Keratinocyte (primary cell): ENCODE data around the gene AMBRA1. TPM values are rescaled to one million over a fixed set of nuclear protein-coding genes. Genes with fewer than 3 reads are reported as not detected.

ENCODE experiments used
- DNase-seq: peaks from one replicate; pipeline ENCODE4 v3.0.0-alpha.2; 2011; ENCODE audit warnings: low read depth, missing footprints, low spot score
- FAIRE-seq: peaks from 2 replicates; lab custom pipeline; 2011; peaks lifted over from hg19 to GRCh38; lab: Jason Lieb, UNC
- H2AFZ ChIP-seq: 2 replicates; pipeline ENCODE4 v1.6.0; 2012; ENCODE audit warnings: low read length, control low read depth, inconsistent platforms; ENCODE audit not compliant: control insufficient read depth
- H3K27ac ChIP-seq: 2 replicates; pipeline ENCODE4 v1.5.1; 2011; ENCODE audit warnings: low read length; ENCODE audit not compliant: control insufficient read depth, insufficient read depth
- H3K27me3 ChIP-seq: 3 replicates; pipeline ENCODE4 v1.6.0; 2011; ENCODE audit warnings: low read length; ENCODE audit not compliant: control insufficient read depth, insufficient read depth; ENCODE audit errors: extremely low read depth
- H3K36me3 ChIP-seq, 2 experiments: 2 replicates in 1 of 2; 3 replicates in 1 of 2; pipeline ENCODE4 v1.5.1; 2011; ENCODE audit warnings: low read length in 2 of 2, mild to moderate bottlenecking in 1 of 2; ENCODE audit not compliant: control insufficient read depth in 2 of 2, insufficient read depth in 2 of 2; ENCODE audit errors: extremely low read depth in 1 of 2
- H3K4me1 ChIP-seq: 3 replicates; pipeline ENCODE4 v1.5.1; 2011; ENCODE audit warnings: low read length; ENCODE audit not compliant: control insufficient read depth, insufficient read depth; ENCODE audit errors: extremely low read depth
- H3K4me2 ChIP-seq: 3 replicates; pipeline ENCODE4 v1.6.0; 2011; ENCODE audit warnings: low read depth, low read length; ENCODE audit not compliant: control insufficient read depth, insufficient read depth; ENCODE audit errors: extremely low read depth
- H3K4me3 ChIP-seq, 3 experiments: fragments of 200-600 bp in 1 of 3; sonication (generic) in 1 of 3; 2 replicates in 2 of 3; 3 replicates in 1 of 3; pipeline ENCODE4 v1.5.1; 2011 to 2016; ENCODE audit warnings: low read length in 3 of 3, mild to moderate bottlenecking in 3 of 3, control low read depth in 2 of 3, inconsistent platforms in 1 of 3, low read depth in 1 of 3, mixed read lengths in 1 of 3, mixed run types in 1 of 3, moderate library complexity in 1 of 3; ENCODE audit not compliant: control insufficient read depth in 2 of 3, insufficient read depth in 2 of 3; ENCODE audit errors: extremely low read depth in 1 of 3
- H3K79me2 ChIP-seq: 2 replicates; pipeline ENCODE4 v1.6.0; 2012; ENCODE audit warnings: low read length; ENCODE audit not compliant: control insufficient read depth, insufficient read depth
- H3K9ac ChIP-seq: 3 replicates; pipeline ENCODE4 v1.6.0; 2011; ENCODE audit warnings: low read length; ENCODE audit not compliant: control insufficient read depth, insufficient read depth; ENCODE audit errors: extremely low read depth
- H3K9me1 ChIP-seq: 3 replicates; pipeline ENCODE4 v1.6.0; 2011; ENCODE audit warnings: low read length; ENCODE audit not compliant: control insufficient read depth, insufficient read depth; ENCODE audit errors: extremely low read depth
- H3K9me3 ChIP-seq: 2 replicates; pipeline ENCODE4 v1.5.1; 2012; ENCODE audit warnings: low read depth, low read length; ENCODE audit not compliant: control insufficient read depth
- H4K20me1 ChIP-seq: 3 replicates; pipeline ENCODE4 v1.6.0; 2011; ENCODE audit warnings: low read length; ENCODE audit not compliant: control insufficient read depth, insufficient read depth; ENCODE audit errors: extremely low read depth
- CTCF ChIP-seq, 3 experiments: IDR thresholded peaks in 1 of 3; conservative IDR thresholded peaks in 1 of 3; optimal IDR thresholded peaks in 1 of 3; 2 replicates in 2 of 3; 3 replicates in 1 of 3; pipeline versions ENCODE3 to v1.5.1; 2011; ENCODE audit warnings: low read length in 3 of 3, mild to moderate bottlenecking in 3 of 3, moderate library complexity in 2 of 3, control low read depth in 1 of 3, inconsistent platforms in 1 of 3; ENCODE audit not compliant: insufficient read depth in 2 of 3; ENCODE audit errors: extremely low read depth in 1 of 3
- EZH2 ChIP-seq: IDR thresholded peaks from one replicate; pipeline ENCODE4 v1.6.1; 2012; ENCODE audit warnings: inconsistent platforms, mild to moderate bottlenecking, low read length, moderate library complexity
- dilution Hi-C: fragments of 300-500 bp; cut with MboI; formaldehyde crosslinking; loops from one replicate; pipeline ENCODE4 v1.7.0; 2020; ENCODE audit warnings: low sequenced_read_pairs; ENCODE audit not compliant: extremely low pct_ligation_motif_present
- polyA plus RNA-seq, 5 experiments: library from polyadenylated mRNA; depleted of rRNA in 3 of 5; stranded (reverse) in 3 of 5; stranded (forward) in 1 of 5; unstranded in 1 of 5; fragments of >200 nt; gene quantifications; 1 replicate in 1 of 5; 2 replicates in 3 of 5; 3 replicates in 1 of 5; pipeline versions ENCODE4 v1.2.1 to v1.2.3, GENCODE V29; 2011 to 2012; ENCODE audit warnings: missing spikeins in 2 of 5, low read depth in 1 of 5, low replicate concordance in 1 of 5

Gene AMBRA1
- polyA plus RNA-seq, 1 donor (not counting 4 experiments of a cell fraction or from before 2014, with no cell fraction given): 10.5 TPM

- TF ChIP-seq CTCF (optimal IDR thresholded peaks at IDR 0.05 in 1 of 3, IDR thresholded peaks at IDR 0.05 in 1 of 3, conservative IDR thresholded peaks at IDR 0.05 in 1 of 3; ENCODE audit: extremely low read depth in 1 of 3, insufficient read depth in 2 of 3, low read length in 3 of 3): no peak
- no peak for TF ChIP-seq EZH2
- Histone ChIP-seq H3K4me1 (peaks cover 12% of the 10 kb centered on the region), H3K9ac (no peak overlapping the region), H4K20me1 (no peaks in the 10 kb centered on the region), H3K9me1 (no peaks in the 10 kb centered on the region), H3K9me3 (no peaks in the 10 kb centered on the region), H3K27ac (no peak overlapping the region), H2AFZ (no peak overlapping the region), H3K4me2 (no peak overlapping the region), H3K79me2 (peaks cover 1% of the 10 kb centered on the region), H3K4me3 (no peak overlapping the region), H3K36me3 (peaks cover 11 to 13% of the 10 kb centered on the region in 2 experiments), H3K27me3 (no peaks in the 10 kb centered on the region)
- FAIRE-seq (no peak), DNase-seq (no peak)
- dilution Hi-C loops: no loop called here
These were observed 87.4 kb downstream of the AMBRA1 start for GRCh38 chr11:46506483-46506791.

- peaks cover 9 to 11% of the 10 kb centered on the region in 2 experiments for H3K36me3 ChIP-seq
These were observed 87.9 kb downstream of the AMBRA1 start for GRCh38 chr11:46505741-46506482.

More at GRCh38 chr11:46505741-46506482, 87.9 kb downstream of the AMBRA1 start:
- Histone ChIP-seq H3K4me3 (no peak overlapping the region), H3K79me2 (no peaks in the 10 kb centered on the region), H3K9me1 (no peaks in the 10 kb centered on the region), H2AFZ (no peak overlapping the region), H3K4me1 (peaks cover 12% of the 10 kb centered on the region), H3K27ac (no peak overlapping the region), H3K4me2 (no peak overlapping the region), H4K20me1 (no peaks in the 10 kb centered on the region), H3K27me3 (no peaks in the 10 kb centered on the region), H3K9ac (no peak overlapping the region), H3K9me3 (no peaks in the 10 kb centered on the region)
- DNase-seq: no peak
- FAIRE-seq: no peak
- TF ChIP-seq EZH2 (no peak), CTCF (optimal IDR thresholded peaks at IDR 0.05 in 1 of 3, IDR thresholded peaks at IDR 0.05 in 1 of 3, conservative IDR thresholded peaks at IDR 0.05 in 1 of 3; ENCODE audit: extremely low read depth in 1 of 3, insufficient read depth in 2 of 3, low read length in 3 of 3) (no peak)
- dilution Hi-C loops: no loop called here
